ENCODE results near the gene ENO4.

ENO4 gene

GRCh38 chr10:116915340-116915739 is 66.0 kb downstream of the ENO4 start:
- no peak for DNase-seq (ENCODE audit: low read depth in 2 of 2)

- DNase-seq (ENCODE audit: low read depth in 2 of 2), result no peak
These were observed 68.2 kb downstream of the ENO4 start for GRCh38 chr10:116917481-116917880.

- DNase-seq (ENCODE audit: low read depth in 2 of 2), result no peak
These were observed 69.3 kb downstream of the ENO4 start for GRCh38 chr10:116918583-116918982.

GRCh38 chr10:116919164-116919563 is 69.9 kb downstream of the ENO4 start:
- no peak for DNase-seq (ENCODE audit: low read depth in 2 of 2)

- DNase-seq (ENCODE audit: low read depth in 2 of 2), result no peak
These were observed 70.4 kb downstream of the ENO4 start for GRCh38 chr10:116919706-116920105.

GRCh38 chr10:116925056-116925455 is 75.8 kb downstream of the ENO4 start:
- no peak for DNase-seq (ENCODE audit: low read depth in 2 of 2)

- no peak for DNase-seq (ENCODE audit: low read depth in 2 of 2)
These were observed 77.1 kb downstream of the ENO4 start for GRCh38 chr10:116926426-116926825.

GRCh38 chr10:116931806-116932205 is 82.5 kb downstream of the ENO4 start:
- no peak for DNase-seq (ENCODE audit: low read depth in 2 of 2)

Data from activated CD8-positive, alpha-beta memory T cell treated with anti-CD3 and anti-CD28 coated beads for 4 hours (primary cell).